Breast epithelium (tissue), 4 donors: ENCODE measurements around the gene LAMA1. TPM values are rescaled to one million over a fixed set of nuclear protein-coding genes. Genes with fewer than 3 reads are reported as not detected.
A peak's percentile ranks its signal among the peaks of the same experiment; 100 is the strongest.

ENCODE experiments used
- DNase-seq, 2 donors: peaks; one replicate each; pipeline ENCODE4 v3.0.0-alpha.2; 2019; ENCODE audit warnings: low spot score in 2 of 2
- H3K27ac ChIP-seq, 2 donors: fragments of 200-600 bp; sonication (generic) in 1 of 2; one replicate each; pipeline ENCODE4 v1.5.1; 2016 to 2019; ENCODE audit warnings: mild to moderate bottlenecking in 1 of 2
- H3K27me3 ChIP-seq, 2 donors: fragments of 200-600 bp; sonication (generic) in 1 of 2; one replicate each; pipeline versions ENCODE4 v1.5.1 to v1.6.0; 2017 to 2019; ENCODE audit warnings: control low read depth in 1 of 2, mild to moderate bottlenecking in 1 of 2
- H3K36me3 ChIP-seq: fragments of 200-600 bp; one replicate; pipeline ENCODE4 v1.5.1; 2019
- H3K4me1 ChIP-seq, 2 donors: fragments of 200-600 bp; sonication (generic); one replicate each; pipeline ENCODE4 v1.5.1; 2016 to 2019; ENCODE audit warnings: control low read depth in 1 of 2
- H3K4me3 ChIP-seq, 3 donors: fragments of 200-600 bp; sonication (generic); 1 replicate in 2 of 3; 2 replicates in 1 of 3; pipeline ENCODE4 v1.5.1; 2016 to 2019; ENCODE audit warnings: mild to moderate bottlenecking in 3 of 3, moderate library complexity in 2 of 3
- H3K9me3 ChIP-seq, 2 donors: fragments of 200-600 bp; sonication (generic) in 1 of 2; one replicate each; pipeline ENCODE4 v1.5.1; 2016 to 2019; ENCODE audit warnings: control low read depth in 1 of 2
- POLR2A ChIP-seq: fragments of 450-650 bp; IDR thresholded peaks from one replicate; pipeline ENCODE4 v1.6.1; 2016; ENCODE audit warnings: antibody characterized with exemption, mild to moderate bottlenecking, moderate library complexity
- POLR2AphosphoS5 ChIP-seq, 3 donors: sonication (generic); formaldehyde crosslinking; IDR thresholded peaks; one replicate each; pipeline ENCODE4 v1.6.1; 2017; ENCODE audit warnings: antibody characterized with exemption in 3 of 3
- intact Hi-C: fragments of 100-400 bp; cut with DNase I; formaldehyde crosslinking; loops from one replicate; pipeline ENCODE4 v1.15.1; 2023; ENCODE audit warnings: low total_unique reads
- total RNA-seq, 3 donors: library from RNA; depleted of rRNA; stranded (reverse); fragments of >200 nt; gene quantifications; one replicate each; pipeline ENCODE4 v1.1.0, GENCODE V29; 2016
- TF ChIP-seq, protein P1 (sequence below), 3 donors: fragments of 450-650 bp; IDR thresholded peaks; one replicate each; pipeline ENCODE4 v1.5.1; 2016 to 2017; ENCODE audit warnings: antibody characterized with exemption in 3 of 3, mild to moderate bottlenecking in 3 of 3, moderate library complexity in 3 of 3

LAMA1 gene
- 10 to 100 TPM in 2 of 3 donors, under 1 TPM in 1; 0.48 to 14.7 (median 10.2) TPM for total RNA-seq

- no peaks in the 10 kb centered on the region for H3K36me3 ChIP-seq
- peak within 1 kb of the TSS; percentile 39 to 73 (median 62) for H3K4me3 ChIP-seq
- no peaks in the 10 kb centered on the region for H3K9me3 ChIP-seq
- TF ChIP-seq POLR2AphosphoS5 (IDR thresholded peaks at IDR 0.05), result no peak
- TF ChIP-seq, protein P1, sequence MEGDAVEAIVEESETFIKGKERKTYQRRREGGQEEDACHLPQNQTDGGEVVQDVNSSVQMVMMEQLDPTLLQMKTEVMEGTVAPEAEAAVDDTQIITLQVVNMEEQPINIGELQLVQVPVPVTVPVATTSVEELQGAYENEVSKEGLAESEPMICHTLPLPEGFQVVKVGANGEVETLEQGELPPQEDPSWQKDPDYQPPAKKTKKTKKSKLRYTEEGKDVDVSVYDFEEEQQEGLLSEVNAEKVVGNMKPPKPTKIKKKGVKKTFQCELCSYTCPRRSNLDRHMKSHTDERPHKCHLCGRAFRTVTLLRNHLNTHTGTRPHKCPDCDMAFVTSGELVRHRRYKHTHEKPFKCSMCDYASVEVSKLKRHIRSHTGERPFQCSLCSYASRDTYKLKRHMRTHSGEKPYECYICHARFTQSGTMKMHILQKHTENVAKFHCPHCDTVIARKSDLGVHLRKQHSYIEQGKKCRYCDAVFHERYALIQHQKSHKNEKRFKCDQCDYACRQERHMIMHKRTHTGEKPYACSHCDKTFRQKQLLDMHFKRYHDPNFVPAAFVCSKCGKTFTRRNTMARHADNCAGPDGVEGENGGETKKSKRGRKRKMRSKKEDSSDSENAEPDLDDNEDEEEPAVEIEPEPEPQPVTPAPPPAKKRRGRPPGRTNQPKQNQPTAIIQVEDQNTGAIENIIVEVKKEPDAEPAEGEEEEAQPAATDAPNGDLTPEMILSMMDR (IDR thresholded peaks at IDR 0.05), result no peak
- DNase-seq, result no peak
- peaks cover 0 to 14% of the 10 kb centered on the region in 2 donors for H3K27me3 ChIP-seq
- H3K4me1 ChIP-seq, result peaks cover 0 to 11% of the 10 kb centered on the region in 2 donors
- intact Hi-C loops, result no loop called here
- H3K27ac ChIP-seq, result peak within 1 kb of the TSS; percentile 70 to 85
Observed at GRCh38 chr18:7117390-7118355, at the start of gene LAMA1. LAMA1 (minus strand) TSS chr18:7117797; CDS start chr18:7117720, 77 bp downstream.

- Histone ChIP-seq H3K4me3 (no peak overlapping the region), H3K4me1 (no peaks in the 10 kb centered on the region), H3K36me3 (no peaks in the 10 kb centered on the region), H3K9me3 (no peaks in the 10 kb centered on the region), H3K27me3 (no peaks in the 10 kb centered on the region), H3K27ac (no peak overlapping the region)
- intact Hi-C loops, result no loop called here
- TF ChIP-seq POLR2AphosphoS5 (IDR thresholded peaks at IDR 0.05) (no peak), POLR2A (no peak)
- TF ChIP-seq, protein P1 (IDR thresholded peaks at IDR 0.05), result no peak
- no peak for DNase-seq
Observed at GRCh38 chr18:7165846-7166393, 48.3 kb upstream of the LAMA1 start.

DNA sequence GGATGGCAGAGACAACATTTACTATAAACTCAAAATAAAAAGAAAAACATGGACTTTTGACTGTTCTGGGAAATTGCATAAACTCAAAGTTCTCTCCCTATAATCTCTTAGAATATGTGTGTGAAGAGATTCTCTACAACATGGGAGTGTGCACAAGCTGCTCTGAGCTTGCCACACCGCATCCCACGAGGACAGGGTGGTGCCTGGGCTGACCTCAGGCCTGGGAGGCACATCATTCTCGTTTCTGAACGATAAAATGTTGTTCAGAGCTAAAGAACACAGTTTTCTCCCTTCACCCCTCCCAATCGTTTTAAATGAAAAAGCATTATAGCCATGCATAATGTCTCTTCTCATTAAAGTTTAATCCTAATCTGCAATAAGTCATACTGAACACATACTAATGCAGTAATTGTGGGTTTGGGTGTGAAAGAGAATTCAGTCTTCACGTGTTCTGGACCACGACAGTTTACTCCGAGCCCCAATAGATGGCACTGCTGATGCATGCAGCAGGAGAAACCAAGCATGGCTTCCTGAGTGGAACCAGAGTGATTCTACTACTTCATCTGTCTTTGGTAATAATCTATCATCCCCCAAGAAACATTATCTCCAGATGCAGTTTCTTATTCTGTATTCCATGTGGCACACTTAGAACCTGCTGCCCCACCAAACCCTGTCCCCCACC is 46.9 kb upstream of the LAMA1 start:
- intact Hi-C loops, result no loop called here
- Histone ChIP-seq H3K4me3 (no peak overlapping the region), H3K27me3 (no peaks in the 10 kb centered on the region), H3K9me3 (no peaks in the 10 kb centered on the region), H3K27ac (no peak overlapping the region), H3K36me3 (no peaks in the 10 kb centered on the region), H3K4me1 (no peaks in the 10 kb centered on the region)
- TF ChIP-seq, protein P1 (IDR thresholded peaks at IDR 0.05), result no peak
- TF ChIP-seq POLR2A (no peak), POLR2AphosphoS5 (IDR thresholded peaks at IDR 0.05) (no peak)
- DNase-seq, result no peak

DNA sequence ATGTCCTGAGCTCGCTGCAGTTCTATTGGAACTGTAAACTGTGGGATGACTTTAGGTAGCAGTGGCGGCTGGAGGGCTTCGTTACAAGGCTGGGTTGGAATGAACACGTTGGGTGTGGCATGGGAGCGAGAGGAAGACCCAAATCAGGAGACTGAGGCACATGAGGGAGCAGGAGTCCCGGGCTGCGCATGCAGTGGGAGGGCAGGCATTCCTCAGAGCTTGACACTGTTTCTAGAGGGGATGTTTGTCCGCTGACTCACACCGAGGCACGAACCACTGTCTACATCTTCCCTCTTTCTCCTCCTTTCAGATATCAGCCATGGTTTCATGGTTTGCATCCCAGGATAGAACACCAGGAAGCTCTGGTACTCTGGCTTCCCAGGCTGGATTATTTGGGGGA is 40.6 kb upstream of the LAMA1 start:
- no peak for DNase-seq
- H3K36me3 ChIP-seq, result no peaks in the 10 kb centered on the region
- H3K27ac ChIP-seq, result no peak overlapping the region
- intact Hi-C loops, result no loop called here
- no peaks in the 10 kb centered on the region for H3K9me3 ChIP-seq
- no peaks in the 10 kb centered on the region for H3K4me1 ChIP-seq
- TF ChIP-seq POLR2AphosphoS5 (IDR thresholded peaks at IDR 0.05), result no peak
- TF ChIP-seq, protein P1 (IDR thresholded peaks at IDR 0.05), result no peak
- no peak for TF ChIP-seq POLR2A
- no peaks in the 10 kb centered on the region for H3K27me3 ChIP-seq
- no peak overlapping the region for H3K4me3 ChIP-seq
